T-helper 1 cell treated with Interleukin-12 subunit alpha and Interleukin-12 subunit beta and Interleukin-4 antibody, amounts not matched to agents 30 μg/mL and 1 μg/mL, for 36 hours (primary cell): ENCODE results near the gene MAST3.
"Not testable (repeated sequence)": the region's sequence is repeated elsewhere in the genome, so short reads cannot be mapped to it uniquely, and the experiment has no call there.

Source experiments
- H3K27ac Mint-ChIP-seq: one replicate; pipeline ENCODE4 v1.8.0; 2021; ENCODE audit warnings: mild to moderate bottlenecking, mixed read lengths
- H3K27me3 Mint-ChIP-seq: one replicate; pipeline ENCODE4 v1.8.0; 2021; ENCODE audit warnings: low read depth, mixed read lengths
- H3K36me3 Mint-ChIP-seq: one replicate; pipeline ENCODE4 v1.8.0; 2021; ENCODE audit warnings: low read depth, mixed read lengths
- H3K4me1 Mint-ChIP-seq: one replicate; pipeline ENCODE4 v1.8.0; 2021; ENCODE audit warnings: low read depth, mixed read lengths
- H3K4me3 Mint-ChIP-seq: one replicate; pipeline ENCODE4 v1.8.0; 2021; ENCODE audit warnings: mild to moderate bottlenecking, moderate library complexity, mixed read lengths
- H3K9me3 Mint-ChIP-seq: one replicate; pipeline ENCODE4 v1.8.0; 2021; ENCODE audit warnings: mixed read lengths

MAST3 gene

GRCh38 chr19:18097993-18098890 is 664 bp downstream of the MAST3 start:
- H3K4me3 Mint-ChIP-seq, result peak overlapping the region; percentile 82
- H3K4me1 Mint-ChIP-seq, result peaks cover 24% of the 10 kb centered on the region
- H3K27me3 Mint-ChIP-seq, result peaks cover 12% of the 10 kb centered on the region
- H3K36me3 Mint-ChIP-seq, result peaks cover 3% of the 10 kb centered on the region
- no peaks in the 10 kb centered on the region for H3K9me3 Mint-ChIP-seq
- H3K27ac Mint-ChIP-seq, result peak overlapping the region; percentile 52

GRCh38 chr19:18098891-18099622 is 1.5 kb downstream of the MAST3 start:
- Mint-ChIP-seq H3K9me3 (no peaks in the 10 kb centered on the region), H3K4me1 (peaks cover 24% of the 10 kb centered on the region), H3K4me3 (peak overlapping the region; percentile 82), H3K27ac (no peak overlapping the region), H3K36me3 (peaks cover 3% of the 10 kb centered on the region), H3K27me3 (peaks cover 12% of the 10 kb centered on the region)

GRCh38 chr19:18099623-18099995 is 2.0 kb downstream of the MAST3 start:
- Mint-ChIP-seq H3K4me1 (peaks cover 27% of the 10 kb centered on the region), H3K36me3 (peaks cover 3% of the 10 kb centered on the region), H3K27ac (no peak overlapping the region), H3K4me3 (no peak overlapping the region), H3K9me3 (no peaks in the 10 kb centered on the region), H3K27me3 (peaks cover 12% of the 10 kb centered on the region)

- peaks cover 25% of the 10 kb centered on the region for H3K4me1 Mint-ChIP-seq
- no peaks in the 10 kb centered on the region for H3K9me3 Mint-ChIP-seq
- H3K27me3 Mint-ChIP-seq, result peaks cover 12% of the 10 kb centered on the region
- H3K27ac Mint-ChIP-seq, result no peak overlapping the region
- peaks cover 3% of the 10 kb centered on the region for H3K36me3 Mint-ChIP-seq
- H3K4me3 Mint-ChIP-seq, result no peak overlapping the region
Measured at GRCh38 chr19:18100710-18101109, 3.1 kb downstream of the MAST3 start.

- Mint-ChIP-seq H3K4me1 (peaks cover 25% of the 10 kb centered on the region), H3K4me3 (no peak overlapping the region), H3K27me3 (peaks cover 12% of the 10 kb centered on the region)
Measured at GRCh38 chr19:18101268-18101667, 3.7 kb downstream of the MAST3 start.

GRCh38 chr19:18102916-18103542 is 5.5 kb downstream of the MAST3 start:
- H3K27ac Mint-ChIP-seq, result no peak overlapping the region
- no peak overlapping the region for H3K4me3 Mint-ChIP-seq
- H3K27me3 Mint-ChIP-seq, result peaks cover 12% of the 10 kb centered on the region
- peaks cover 20% of the 10 kb centered on the region for H3K4me1 Mint-ChIP-seq
- no peaks in the 10 kb centered on the region for H3K9me3 Mint-ChIP-seq
- peaks cover 3% of the 10 kb centered on the region for H3K36me3 Mint-ChIP-seq

More at GRCh38 chr19:18101268-18101667, 3.7 kb downstream of the MAST3 start:
- Mint-ChIP-seq H3K9me3 (no peaks in the 10 kb centered on the region), H3K36me3 (peaks cover 3% of the 10 kb centered on the region), H3K27ac (no peak overlapping the region)

- Mint-ChIP-seq H3K9me3 (no peaks in the 10 kb centered on the region), H3K27me3 (no peaks in the 10 kb centered on the region), H3K36me3 (peaks cover 1% of the 10 kb centered on the region), H3K4me3 (peak overlapping the region; percentile 65), H3K4me1 (peaks cover 12% of the 10 kb centered on the region), H3K27ac (peak overlapping the region; percentile 31)
Measured at GRCh38 chr19:18104793-18105131, 7.2 kb downstream of the MAST3 start.

- H3K36me3 Mint-ChIP-seq, result not testable (repeated sequence)
Measured at GRCh38 chr19:18105259-18105658, 7.7 kb downstream of the MAST3 start.

GRCh38 chr19:18107235-18107634 is 9.7 kb downstream of the MAST3 start:
- Mint-ChIP-seq H3K36me3 (no peaks in the 10 kb centered on the region), H3K9me3 (no peaks in the 10 kb centered on the region), H3K4me1 (peaks cover 11% of the 10 kb centered on the region), H3K27me3 (no peaks in the 10 kb centered on the region), H3K27ac (no peak overlapping the region), H3K4me3 (no peak overlapping the region)

More at GRCh38 chr19:18105259-18105658, 7.7 kb downstream of the MAST3 start:
- peaks cover 11% of the 10 kb centered on the region for H3K4me1 Mint-ChIP-seq
- H3K27me3 Mint-ChIP-seq, H3K9me3 Mint-ChIP-seq, H3K4me3 Mint-ChIP-seq, H3K27ac Mint-ChIP-seq: not testable (repeated sequence)

GRCh38 chr19:18108897-18109296 is 11.3 kb downstream of the MAST3 start:
- H3K36me3 Mint-ChIP-seq, result no peaks in the 10 kb centered on the region
- H3K4me3 Mint-ChIP-seq, result peak overlapping the region; percentile 77
- H3K9me3 Mint-ChIP-seq, result no peaks in the 10 kb centered on the region
- no peaks in the 10 kb centered on the region for H3K27me3 Mint-ChIP-seq
- peaks cover 15% of the 10 kb centered on the region for H3K4me1 Mint-ChIP-seq
- H3K27ac Mint-ChIP-seq, result no peak overlapping the region

- Mint-ChIP-seq H3K27me3 (no peaks in the 10 kb centered on the region), H3K36me3 (no peaks in the 10 kb centered on the region), H3K4me1 (peaks cover 14% of the 10 kb centered on the region), H3K4me3 (peak overlapping the region; percentile 77), H3K9me3 (no peaks in the 10 kb centered on the region), H3K27ac (peak overlapping the region; percentile 11)
Measured at GRCh38 chr19:18109341-18109732, 11.8 kb downstream of the MAST3 start.

- Mint-ChIP-seq H3K27me3 (no peaks in the 10 kb centered on the region), H3K9me3 (no peaks in the 10 kb centered on the region), H3K27ac (no peak overlapping the region), H3K4me3 (peak overlapping the region; percentile 77), H3K4me1 (peaks cover 9% of the 10 kb centered on the region), H3K36me3 (no peaks in the 10 kb centered on the region)
Measured at GRCh38 chr19:18109733-18110608, 12.4 kb downstream of the MAST3 start.

GRCh38 chr19:18110609-18111232 is 13.1 kb downstream of the MAST3 start:
- Mint-ChIP-seq H3K27ac (no peak overlapping the region), H3K4me1 (peaks cover 9% of the 10 kb centered on the region), H3K36me3 (no peaks in the 10 kb centered on the region)

More at GRCh38 chr19:18110609-18111232, 13.1 kb downstream of the MAST3 start:
- H3K4me3 Mint-ChIP-seq, result peak overlapping the region; percentile 42
- H3K9me3 Mint-ChIP-seq, result no peaks in the 10 kb centered on the region
- no peaks in the 10 kb centered on the region for H3K27me3 Mint-ChIP-seq
